Esophagus muscularis mucosa (tissue), 4 donors: ENCODE measurements around the gene PTGFRN. TPM values are rescaled to one million over a fixed set of nuclear protein-coding genes. Genes with fewer than 3 reads are reported as not detected.
A peak's percentile ranks its signal among the peaks of the same experiment; 100 is the strongest.

ENCODE experiments used
- DNase-seq: peaks from one replicate; pipeline ENCODE4 v3.0.0-alpha.2; 2017; ENCODE audit errors: extremely low spot score
- H3K27ac ChIP-seq, 4 donors: fragments of 200-600 bp; sonication (generic); replicated peaks in 1 of 4; 1 replicate in 3 of 4; 2 replicates in 1 of 4; pipeline ENCODE4 v1.5.1; 2016 to 2019; ENCODE audit warnings: mild to moderate bottlenecking in 1 of 4
- H3K27me3 ChIP-seq, 4 donors: fragments of 200-600 bp; sonication (generic); one replicate each; pipeline versions ENCODE4 v1.5.1 to v1.6.0; 2016 to 2019
- H3K36me3 ChIP-seq, 4 donors: fragments of 200-600 bp; sonication (generic); one replicate each; pipeline ENCODE4 v1.5.1; 2016 to 2019
- H3K4me1 ChIP-seq, 4 donors: fragments of 200-600 bp; sonication (generic); one replicate each; pipeline ENCODE4 v1.5.1; 2016 to 2019
- H3K4me3 ChIP-seq, 4 donors: fragments of 200-600 bp; sonication (generic); 1 replicate in 2 of 4; 2 replicates in 2 of 4; pipeline ENCODE4 v1.5.1; 2016 to 2019; ENCODE audit warnings: mild to moderate bottlenecking in 4 of 4, moderate library complexity in 1 of 4
- H3K9me3 ChIP-seq, 4 donors: fragments of 200-600 bp; sonication (generic); 1 replicate in 3 of 4; 2 replicates in 1 of 4; pipeline ENCODE4 v1.5.1; 2016 to 2019
- EP300 ChIP-seq: sonication (generic); formaldehyde crosslinking; IDR thresholded peaks from one replicate; pipeline ENCODE4 v1.6.1; 2017; ENCODE audit warnings: antibody characterized with exemption
- POLR2A ChIP-seq: fragments of 450-650 bp; IDR thresholded peaks from one replicate; pipeline ENCODE4 v1.6.1; 2017; ENCODE audit warnings: antibody characterized with exemption, moderate library complexity, mild to moderate bottlenecking, low read depth
- POLR2AphosphoS5 ChIP-seq, 2 donors: sonication (generic); formaldehyde crosslinking; IDR thresholded peaks; one replicate each; pipeline ENCODE4 v1.6.1; 2017; ENCODE audit warnings: antibody characterized with exemption in 2 of 2
- WGBS: methylation state at CpG from one replicate; pipeline ENCODE4 v1.1.5; 2018; 5-methylcytosine and 5-hydroxymethylcytosine counted together
- intact Hi-C: fragments of 100-400 bp; cut with DNase I; formaldehyde crosslinking; loops from one replicate; pipeline ENCODE4 v1.15.1; 2023
- total RNA-seq, 4 donors: library from RNA; depleted of rRNA; stranded (reverse); fragments of >200 nt; gene quantifications; one replicate each; pipeline versions ENCODE4 v1.1.0 to v1.2.1, GENCODE V29; 2016
- TF ChIP-seq, protein P1 (sequence below), 3 experiments: fragments of 200-600 bp in 2 of 3; fragments of 450-650 bp in 1 of 3; sonication (generic) in 2 of 3; IDR thresholded peaks; one replicate each; pipeline ENCODE4 v1.5.1; 2017 to 2019; ENCODE audit warnings: antibody characterized with exemption in 3 of 3, mild to moderate bottlenecking in 2 of 3, moderate library complexity in 1 of 3

The PTGFRN gene
- total RNA-seq, 4 donors from 2014 or later: 69.1 to 150 (median 106) TPM

DNA sequence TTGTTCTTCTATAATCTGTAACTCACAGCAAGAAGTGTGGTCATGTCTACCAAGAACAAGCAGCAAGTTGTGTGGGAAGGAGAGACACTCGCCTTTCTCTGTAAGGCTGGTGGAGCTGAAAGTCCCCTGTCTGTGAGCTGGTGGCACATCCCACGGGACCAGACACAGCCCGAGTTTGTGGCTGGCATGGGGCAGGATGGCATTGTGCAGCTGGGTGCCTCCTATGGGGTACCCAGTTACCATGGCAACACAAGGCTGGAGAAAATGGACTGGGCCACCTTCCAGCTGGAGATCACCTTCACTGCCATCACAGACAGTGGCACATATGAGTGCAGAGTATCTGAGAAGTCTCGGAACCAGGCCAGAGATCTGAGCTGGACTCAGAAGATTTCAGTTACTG, 107.3 kb downstream of the PTGFRN start:
- Histone ChIP-seq H3K27me3 (no peaks in the 10 kb centered on the region), H3K9me3 (no peaks in the 10 kb centered on the region), H3K4me3 (no peak overlapping the region), H3K27ac (no peak overlapping the region), H3K4me1 (no peaks in the 10 kb centered on the region), H3K36me3 (no peaks in the 10 kb centered on the region)
- 77% methylated on average over 4 of the region's 4 CpGs for WGBS
- DNase-seq: no peak
- no peak for TF ChIP-seq POLR2A
- TF ChIP-seq EP300: no peak
- TF ChIP-seq, protein P1, sequence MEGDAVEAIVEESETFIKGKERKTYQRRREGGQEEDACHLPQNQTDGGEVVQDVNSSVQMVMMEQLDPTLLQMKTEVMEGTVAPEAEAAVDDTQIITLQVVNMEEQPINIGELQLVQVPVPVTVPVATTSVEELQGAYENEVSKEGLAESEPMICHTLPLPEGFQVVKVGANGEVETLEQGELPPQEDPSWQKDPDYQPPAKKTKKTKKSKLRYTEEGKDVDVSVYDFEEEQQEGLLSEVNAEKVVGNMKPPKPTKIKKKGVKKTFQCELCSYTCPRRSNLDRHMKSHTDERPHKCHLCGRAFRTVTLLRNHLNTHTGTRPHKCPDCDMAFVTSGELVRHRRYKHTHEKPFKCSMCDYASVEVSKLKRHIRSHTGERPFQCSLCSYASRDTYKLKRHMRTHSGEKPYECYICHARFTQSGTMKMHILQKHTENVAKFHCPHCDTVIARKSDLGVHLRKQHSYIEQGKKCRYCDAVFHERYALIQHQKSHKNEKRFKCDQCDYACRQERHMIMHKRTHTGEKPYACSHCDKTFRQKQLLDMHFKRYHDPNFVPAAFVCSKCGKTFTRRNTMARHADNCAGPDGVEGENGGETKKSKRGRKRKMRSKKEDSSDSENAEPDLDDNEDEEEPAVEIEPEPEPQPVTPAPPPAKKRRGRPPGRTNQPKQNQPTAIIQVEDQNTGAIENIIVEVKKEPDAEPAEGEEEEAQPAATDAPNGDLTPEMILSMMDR (IDR thresholded peaks at IDR 0.05): no peak
- TF ChIP-seq POLR2AphosphoS5 (IDR thresholded peaks at IDR 0.05): no peak
- intact Hi-C loops: no loop called here

GRCh38 chr1:117017648-117018047, 107.9 kb downstream of the PTGFRN start:
- 56% methylated on average over 3 of the region's 3 CpGs for WGBS
- Histone ChIP-seq H3K9me3 (no peaks in the 10 kb centered on the region), H3K27ac (no peak overlapping the region), H3K4me3 (no peak overlapping the region), H3K27me3 (no peaks in the 10 kb centered on the region), H3K36me3 (no peaks in the 10 kb centered on the region), H3K4me1 (no peaks in the 10 kb centered on the region)
- no peak for DNase-seq
- TF ChIP-seq POLR2AphosphoS5 (IDR thresholded peaks at IDR 0.05) (no peak), POLR2A (no peak), EP300 (no peak)
- TF ChIP-seq, protein P1 (IDR thresholded peaks at IDR 0.05): no peak
- intact Hi-C loops: no loop called here

DNA sequence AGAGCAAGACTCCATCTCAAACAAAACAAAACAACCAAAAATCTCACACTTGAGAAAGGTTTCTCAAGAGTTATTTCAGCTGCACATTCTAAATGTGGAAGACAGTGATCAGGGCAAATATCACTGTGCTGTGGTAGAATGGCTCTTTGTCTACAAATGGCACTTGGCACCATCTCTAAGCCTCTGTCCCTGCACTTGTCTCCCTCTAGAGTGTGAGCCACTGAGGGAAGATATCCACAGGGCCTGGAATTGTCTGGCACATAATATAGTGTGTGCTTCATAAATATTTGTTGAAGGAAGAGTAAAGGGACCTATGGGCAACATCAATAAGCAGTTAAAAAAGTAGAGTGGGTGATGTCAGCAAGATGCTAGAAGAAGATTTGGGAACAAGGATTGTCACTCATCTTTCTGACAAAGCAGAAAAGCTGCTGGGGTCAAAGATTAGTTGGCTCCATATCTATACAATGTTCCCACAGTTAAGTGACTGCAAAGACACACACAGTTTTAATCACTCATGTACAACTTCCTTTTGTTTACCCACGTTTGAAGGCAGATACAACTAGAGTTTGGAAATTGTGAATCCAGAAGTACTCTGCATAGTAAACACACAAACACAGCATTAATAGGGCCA, 110.9 kb downstream of the PTGFRN start:
- Histone ChIP-seq H3K36me3 (no peaks in the 10 kb centered on the region), H3K4me3 (no peak overlapping the region), H3K9me3 (no peaks in the 10 kb centered on the region), H3K4me1 (no peaks in the 10 kb centered on the region), H3K27ac (no peak overlapping the region), H3K27me3 (no peaks in the 10 kb centered on the region)
- peak; percentile 66 for DNase-seq
- 62% methylated on average over 1 of the region's 1 CpG for WGBS
- intact Hi-C loops: no loop called here
- TF ChIP-seq POLR2AphosphoS5 (IDR thresholded peaks at IDR 0.05) (no peak), POLR2A (no peak), EP300 (no peak)
- TF ChIP-seq, protein P1 (IDR thresholded peaks at IDR 0.05): no peak

- intact Hi-C loops: no loop called here
- H3K27ac ChIP-seq: no peak overlapping the region
- peaks cover 0 to 4% (median 0%) of the 10 kb centered on the region in 4 donors for H3K4me1 ChIP-seq
- TF ChIP-seq EP300: no peak
- TF ChIP-seq, protein P1 (IDR thresholded peaks at IDR 0.05): no peak
- TF ChIP-seq POLR2AphosphoS5 (IDR thresholded peaks at IDR 0.05): no peak
- TF ChIP-seq POLR2A: no peak
- no peak overlapping the region for H3K4me3 ChIP-seq
- H3K9me3 ChIP-seq: no peaks in the 10 kb centered on the region
- 82% methylated on average over 3 of the region's 3 CpGs for WGBS
- no peaks in the 10 kb centered on the region for H3K27me3 ChIP-seq
- H3K36me3 ChIP-seq: no peaks in the 10 kb centered on the region
- DNase-seq: peak; percentile 2
Observed at GRCh38 chr1:117022114-117022513, 112.4 kb downstream of the PTGFRN start.

GRCh38 chr1:117025568-117025967, 115.9 kb downstream of the PTGFRN start:
- TF ChIP-seq POLR2AphosphoS5 (IDR thresholded peaks at IDR 0.05): no peak
- no peak for TF ChIP-seq POLR2A
- TF ChIP-seq, protein P1 (IDR thresholded peaks at IDR 0.05): no peak
- TF ChIP-seq EP300: no peak
- no peak overlapping the region for H3K4me3 ChIP-seq
- H3K27ac ChIP-seq: no peak overlapping the region
- peak; percentile 66 for DNase-seq
- H3K4me1 ChIP-seq: peaks cover 0 to 4% (median 0%) of the 10 kb centered on the region in 4 donors
- H3K9me3 ChIP-seq: no peaks in the 10 kb centered on the region
- 95% methylated on average over 7 of the region's 7 CpGs for WGBS
- H3K36me3 ChIP-seq: no peaks in the 10 kb centered on the region
- H3K27me3 ChIP-seq: no peaks in the 10 kb centered on the region
- intact Hi-C loops: no loop called here
